Measurements from ENCODE around the gene HCN2. TPM values are rescaled to one million over a fixed set of nuclear protein-coding genes. Genes with fewer than 3 reads are reported as not detected.

HCN2 gene
- total RNA-seq, 1 experiment from 2014 or later = 0.04 TPM

DNA sequence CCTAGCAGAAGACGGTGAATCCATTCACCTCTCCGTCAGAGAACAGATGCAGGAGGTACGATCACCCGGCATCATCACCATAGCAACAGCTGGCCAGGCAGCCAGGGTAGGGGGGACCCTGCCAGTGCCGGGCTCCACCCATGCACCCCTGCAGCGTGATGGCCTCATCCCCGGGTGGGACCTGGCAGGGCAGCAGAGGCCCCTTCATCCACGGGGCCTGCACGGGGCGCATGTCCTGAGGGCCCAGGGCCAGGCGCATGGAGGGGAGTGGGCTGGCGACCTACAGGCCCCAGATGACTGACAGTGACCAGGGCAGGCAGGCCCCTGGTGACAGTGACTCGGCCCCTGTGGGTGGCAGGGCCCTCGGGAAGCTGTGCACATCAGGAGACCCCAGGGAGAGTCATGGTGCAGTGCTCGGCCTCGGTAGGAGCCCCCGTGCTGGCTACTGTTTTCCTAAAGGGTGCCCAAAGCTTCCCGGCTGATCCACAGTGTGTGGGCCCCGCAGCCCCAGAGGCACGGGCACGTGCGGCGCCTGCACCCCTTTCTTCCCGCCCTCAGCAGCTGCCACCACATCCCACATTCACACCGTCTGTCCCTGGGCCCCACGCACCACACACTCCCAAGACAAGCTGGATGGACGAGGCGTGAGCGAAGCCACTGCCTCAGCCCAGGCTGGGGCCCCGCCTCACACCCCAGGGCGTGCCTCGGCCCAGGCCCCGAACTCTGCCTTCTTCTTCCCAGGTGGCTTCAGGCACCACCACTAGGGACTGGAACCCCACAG, 68.6 kb downstream of the HCN2 start:
- Histone ChIP-seq H3K36me3 (ENCODE audit: low read depth, low read length) (no peaks in the 10 kb centered on the region), H3K79me2 (ENCODE audit: low read length) (peaks cover 95% of the 10 kb centered on the region), H3F3A (ENCODE audit: low read length, unreplicated experiment) (no peaks in the 10 kb centered on the region), H3K9me2 (replicated peaks; ENCODE audit: low read length) (no peaks in the 10 kb centered on the region), H3K27me3 (ENCODE audit: low read length) (no peaks in the 10 kb centered on the region), H4K20me1 (ENCODE audit: low read length) (peaks cover 50% of the 10 kb centered on the region), H3K4me2 (ENCODE audit: low read length) (no peak overlapping the region), H3K4me3 (ENCODE audit: low read length) (no peak overlapping the region), H2AFZ (ENCODE audit: low read length) (no peak overlapping the region), H3K9me3 (ENCODE audit: low read length) (no peaks in the 10 kb centered on the region), H3K27ac (ENCODE audit: low read length) (no peak overlapping the region), H3K9ac (ENCODE audit: low read length) (no peak overlapping the region), H3K4me1 (ENCODE audit: insufficient read depth, low read length) (peaks cover 8% of the 10 kb centered on the region)
- no peak for ATAC-seq
- intact Hi-C loops (cut with micrococcal nuclease) = no loop called here
- POLR2A ChIA-PET (ENCODE audit: unreplicated experiment) = no interaction called here
- CTCF ChIA-PET = no interaction called here
- DNase-seq = no peak
- no TSS peak for BruUV-seq (replicated peaks)
- TF ChIP-seq, protein P1, sequence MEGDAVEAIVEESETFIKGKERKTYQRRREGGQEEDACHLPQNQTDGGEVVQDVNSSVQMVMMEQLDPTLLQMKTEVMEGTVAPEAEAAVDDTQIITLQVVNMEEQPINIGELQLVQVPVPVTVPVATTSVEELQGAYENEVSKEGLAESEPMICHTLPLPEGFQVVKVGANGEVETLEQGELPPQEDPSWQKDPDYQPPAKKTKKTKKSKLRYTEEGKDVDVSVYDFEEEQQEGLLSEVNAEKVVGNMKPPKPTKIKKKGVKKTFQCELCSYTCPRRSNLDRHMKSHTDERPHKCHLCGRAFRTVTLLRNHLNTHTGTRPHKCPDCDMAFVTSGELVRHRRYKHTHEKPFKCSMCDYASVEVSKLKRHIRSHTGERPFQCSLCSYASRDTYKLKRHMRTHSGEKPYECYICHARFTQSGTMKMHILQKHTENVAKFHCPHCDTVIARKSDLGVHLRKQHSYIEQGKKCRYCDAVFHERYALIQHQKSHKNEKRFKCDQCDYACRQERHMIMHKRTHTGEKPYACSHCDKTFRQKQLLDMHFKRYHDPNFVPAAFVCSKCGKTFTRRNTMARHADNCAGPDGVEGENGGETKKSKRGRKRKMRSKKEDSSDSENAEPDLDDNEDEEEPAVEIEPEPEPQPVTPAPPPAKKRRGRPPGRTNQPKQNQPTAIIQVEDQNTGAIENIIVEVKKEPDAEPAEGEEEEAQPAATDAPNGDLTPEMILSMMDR (conservative IDR thresholded peaks at IDR 0.05; ENCODE audit: low read depth, low read length) = no peak
- TF ChIP-seq EZH2phosphoT487 (IDR thresholded peaks at IDR 0.05; ENCODE audit: borderline replicate concordance, low read length) (no peak), EZH2 (IDR thresholded peaks at IDR 0.05; ENCODE audit: low read length, unreplicated experiment) (no peak)

DNA sequence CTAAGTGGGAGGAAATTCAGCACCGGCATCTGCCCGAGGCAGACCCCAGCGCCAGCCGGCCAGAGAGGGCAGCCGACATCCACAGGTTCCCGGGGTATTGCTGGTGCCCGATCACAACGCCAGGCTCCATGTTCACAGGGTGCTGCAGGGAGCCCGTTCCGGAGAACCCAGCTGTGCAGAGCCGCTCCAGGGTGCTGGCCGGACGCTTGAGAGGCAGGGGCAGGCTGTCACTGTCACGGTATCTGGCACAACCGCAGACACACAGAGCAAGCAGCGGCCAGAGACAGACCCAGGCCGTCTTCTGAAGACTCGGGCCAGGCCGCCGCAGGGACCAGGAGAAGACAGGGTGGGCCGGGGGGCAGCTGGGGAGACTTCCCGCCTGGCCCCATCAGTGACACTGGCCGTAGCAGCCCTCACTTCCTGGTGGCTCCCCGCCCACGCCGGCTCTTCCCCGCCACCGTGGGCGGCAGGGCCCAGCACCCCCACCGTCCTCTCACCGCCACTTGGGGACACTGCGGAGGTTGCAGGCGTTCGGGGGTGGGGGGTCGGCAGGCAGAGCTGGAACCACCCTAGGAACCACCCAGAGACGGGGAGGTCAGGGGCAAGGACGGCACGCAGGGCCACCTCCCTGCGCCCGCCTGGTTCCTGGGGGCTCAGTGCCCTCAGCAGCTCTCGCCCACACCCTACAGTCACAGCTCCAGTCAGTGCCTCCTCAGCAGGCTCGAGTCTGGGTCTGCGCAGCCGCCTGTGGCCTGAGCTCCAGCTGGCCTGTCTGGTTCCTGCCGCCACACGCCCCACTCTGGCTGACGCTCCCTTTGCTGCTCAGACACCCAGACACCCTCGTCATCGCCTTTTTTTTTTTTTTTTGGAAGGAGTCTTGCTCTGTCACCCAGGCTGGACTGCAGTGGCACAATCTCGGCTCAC, 69.5 kb downstream of the HCN2 start:
- TF ChIP-seq, protein P1 (conservative IDR thresholded peaks at IDR 0.05; ENCODE audit: low read depth, low read length) = no peak
- no peak for TF ChIP-seq EZH2phosphoT487 (IDR thresholded peaks at IDR 0.05; ENCODE audit: borderline replicate concordance, low read length)
- no peak for TF ChIP-seq EZH2 (IDR thresholded peaks at IDR 0.05; ENCODE audit: low read length, unreplicated experiment)
- H3K9me2 ChIP-seq (replicated peaks; ENCODE audit: low read length) = no peaks in the 10 kb centered on the region
- no peak overlapping the region for H3K9ac ChIP-seq (ENCODE audit: low read length)
- peaks cover 85% of the 10 kb centered on the region for H3K79me2 ChIP-seq (ENCODE audit: low read length)
- H3K36me3 ChIP-seq (ENCODE audit: low read depth, low read length) = no peaks in the 10 kb centered on the region
- no peak overlapping the region for H3K4me3 ChIP-seq (ENCODE audit: low read length)
- no peak overlapping the region for H3K4me2 ChIP-seq (ENCODE audit: low read length)
- peaks cover 16% of the 10 kb centered on the region for H3K4me1 ChIP-seq (ENCODE audit: insufficient read depth, low read length)
- DNase-seq (no peak), ATAC-seq (no peak)
- H2AFZ ChIP-seq (ENCODE audit: low read length) = no peak overlapping the region
- no peaks in the 10 kb centered on the region for H3F3A ChIP-seq (ENCODE audit: low read length, unreplicated experiment)
- intact Hi-C loops (cut with micrococcal nuclease) = no loop called here
- H4K20me1 ChIP-seq (ENCODE audit: low read length) = peaks cover 50% of the 10 kb centered on the region
- no peaks in the 10 kb centered on the region for H3K9me3 ChIP-seq (ENCODE audit: low read length)
- CTCF ChIA-PET = no interaction called here
- H3K27me3 ChIP-seq (ENCODE audit: low read length) = no peaks in the 10 kb centered on the region
- BruUV-seq (replicated peaks) = no TSS peak
- POLR2A ChIA-PET (ENCODE audit: unreplicated experiment) = no interaction called here
- H3K27ac ChIP-seq (ENCODE audit: low read length) = no peak overlapping the region
